H1 (cell line): ENCODE data around the gene NCAM1. TPM values are rescaled to one million over a fixed set of nuclear protein-coding genes. Genes with fewer than 3 reads are reported as not detected.

Experiments
- CTCF ChIA-PET: fragments of 300-600 bp; sonication (Branson Sonifier 250); formaldehyde crosslinking; loops from one replicate; lab custom pipeline; 2021; ENCODE audit not compliant: partially characterized antibody; lab: Charles Lee
- POLR2A ChIA-PET: fragments of 300-600 bp; sonication (Branson Sonifier 250); formaldehyde crosslinking; loops from one replicate; lab custom pipeline; 2021; ENCODE audit warnings: inconsistent platforms; ENCODE audit not compliant: partially characterized antibody; lab: Charles Lee
- DNase-seq, 2 experiments: peaks; one replicate each; pipeline versions ENCODE4 v3.0.0 to v3.0.0-alpha.2; 2010 to 2022; ENCODE audit warnings: low spot score in 2 of 2, low read depth in 1 of 2, mixed read lengths in 1 of 2
- FAIRE-seq: peaks from 2 replicates; lab custom pipeline; 2011; peaks lifted over from hg19 to GRCh38; lab: Jason Lieb, UNC
- H2AFZ ChIP-seq: 2 replicates; pipeline ENCODE4 v1.8.1; 2012; ENCODE audit warnings: low read length, inconsistent platforms
- H2AK5ac ChIP-seq: 2 replicates; pipeline ENCODE4 v1.6.1; 2013; ENCODE audit warnings: low read depth, low read length
- H2BK120ac ChIP-seq: replicated peaks from 2 replicates; pipeline ENCODE3; 2013; ENCODE audit warnings: low read depth, low read length, inconsistent platforms
- H2BK12ac ChIP-seq: 2 replicates; pipeline ENCODE4 v1.6.1; 2013; ENCODE audit warnings: low read depth, low read length
- H2BK15ac ChIP-seq: 2 replicates; pipeline ENCODE4 v1.6.1; 2013; ENCODE audit warnings: low read length
- H2BK20ac ChIP-seq: 2 replicates; pipeline ENCODE4 v1.6.1; 2013; ENCODE audit warnings: low read length
- H2BK5ac ChIP-seq: 2 replicates; pipeline ENCODE4 v1.6.1; 2013; ENCODE audit warnings: low read depth, low read length
- H3K14ac ChIP-seq: 2 replicates; pipeline ENCODE4 v1.6.1; 2013; ENCODE audit warnings: inconsistent platforms; ENCODE audit not compliant: insufficient read length
- H3K18ac ChIP-seq: 2 replicates; pipeline ENCODE4 v1.6.1; 2013; ENCODE audit warnings: low read length; ENCODE audit errors: extremely low read depth
- H3K23ac ChIP-seq: 2 replicates; pipeline ENCODE4 v1.6.1; 2013; ENCODE audit warnings: inconsistent platforms; ENCODE audit not compliant: insufficient read length
- H3K23me2 ChIP-seq: 2 replicates; pipeline ENCODE4 v1.6.1; 2013; ENCODE audit warnings: low read depth, low read length
- H3K27ac ChIP-seq: 2 replicates; pipeline ENCODE4 v1.6.1; 2011; ENCODE audit warnings: low read depth, low read length, inconsistent platforms
- H3K27me3 ChIP-seq, 4 experiments: replicated peaks in 1 of 4; 1 replicate in 1 of 4; 2 replicates in 3 of 4; pipeline versions ENCODE4 v1.6.1 to v1.8.1; 2011 to 2013; ENCODE audit warnings: low read length in 3 of 4, mild to moderate bottlenecking in 3 of 4, inconsistent platforms in 2 of 4, mixed read lengths in 2 of 4, moderate library complexity in 1 of 4; ENCODE audit not compliant: control insufficient read depth in 3 of 4, insufficient read depth in 3 of 4; ENCODE audit errors: extremely low read depth in 1 of 4
- H3K36me3 ChIP-seq, 4 experiments: 2 replicates each; pipeline versions ENCODE4 v1.6.1 to v1.8.1; 2011 to 2013; ENCODE audit warnings: mild to moderate bottlenecking in 4 of 4, low read length in 3 of 4, moderate library complexity in 2 of 4, control low read depth in 1 of 4, inconsistent platforms in 1 of 4; ENCODE audit not compliant: insufficient read depth in 4 of 4, control insufficient read depth in 2 of 4
- H3K4ac ChIP-seq: replicated peaks from 2 replicates; pipeline ENCODE3; 2013; ENCODE audit warnings: low read length, low read depth, mixed read lengths, inconsistent platforms; ENCODE audit not compliant: insufficient read length
- H3K4me1 ChIP-seq, 4 experiments: replicated peaks in 1 of 4; 1 replicate in 1 of 4; 2 replicates in 3 of 4; pipeline versions ENCODE4 v1.6.1 to v1.8.1; 2011 to 2013; ENCODE audit warnings: low read length in 3 of 4, inconsistent platforms in 2 of 4, mixed read lengths in 1 of 4; ENCODE audit not compliant: insufficient read depth in 4 of 4, control insufficient read depth in 3 of 4
- H3K4me2 ChIP-seq, 2 experiments: 2 replicates each; pipeline versions ENCODE4 v1.6.1 to v1.8.1; 2011 to 2013; ENCODE audit warnings: low read depth in 2 of 2, low read length in 2 of 2, control low read depth in 1 of 2, inconsistent platforms in 1 of 2, mild to moderate bottlenecking in 1 of 2; ENCODE audit not compliant: insufficient read depth in 1 of 2
- H3K4me3 ChIP-seq, 4 experiments: fragments of 200-600, 300-600 bp in 1 of 4; sonication (generic), shearing (Covaris generic), sonication (Bioruptor Twin) in 1 of 4; 2 replicates each; pipeline versions ENCODE4 v1.5.1 to v1.8.1; 2011 to 2016; ENCODE audit warnings: low read length in 4 of 4, low read depth in 3 of 4, control low read depth in 2 of 4, inconsistent platforms in 2 of 4, mild to moderate bottlenecking in 2 of 4, mixed read lengths in 1 of 4, moderate library complexity in 1 of 4; ENCODE audit not compliant: insufficient read depth in 2 of 4; ENCODE audit errors: extremely low read depth in 1 of 4
- H3K56ac ChIP-seq: replicated peaks from 2 replicates; pipeline ENCODE3; 2013; ENCODE audit warnings: low read depth, mild to moderate bottlenecking, mixed read lengths, low read length, inconsistent platforms; ENCODE audit not compliant: insufficient read length
- H3K79me1 ChIP-seq: 2 replicates; pipeline ENCODE4 v1.6.1; 2013; ENCODE audit warnings: low read depth, low read length, control low read depth
- H3K79me2 ChIP-seq, 2 experiments: 2 replicates each; pipeline versions ENCODE4 v1.6.1 to v1.8.1; 2012 to 2013; ENCODE audit warnings: low read length in 2 of 2, mild to moderate bottlenecking in 2 of 2, inconsistent platforms in 1 of 2; ENCODE audit not compliant: insufficient read depth in 2 of 2, control insufficient read depth in 1 of 2
- H3K9ac ChIP-seq, 4 experiments: replicated peaks in 1 of 4; 1 replicate in 1 of 4; 2 replicates in 3 of 4; pipeline versions ENCODE4 v1.6.1 to v1.8.1; 2011 to 2013; ENCODE audit warnings: low read depth in 3 of 4, low read length in 3 of 4, control low read depth in 2 of 4, mild to moderate bottlenecking in 2 of 4, moderate library complexity in 2 of 4, inconsistent platforms in 1 of 4; ENCODE audit errors: extremely low read depth in 1 of 4
- H3K9me3 ChIP-seq, 2 experiments: 2 replicates each; pipeline versions ENCODE4 v1.6.1 to v1.8.1; 2012 to 2013; ENCODE audit warnings: mild to moderate bottlenecking in 2 of 2, moderate library complexity in 2 of 2, control low read depth in 1 of 2, inconsistent platforms in 1 of 2, low read depth in 1 of 2, low read length in 1 of 2, mixed read lengths in 1 of 2; ENCODE audit not compliant: insufficient read depth in 2 of 2
- H4K20me1 ChIP-seq, 2 experiments: replicated peaks in 1 of 2; 2 replicates each; pipeline versions ENCODE3 to v1.8.1; 2011 to 2013; ENCODE audit warnings: inconsistent platforms in 2 of 2, low read length in 2 of 2, mild to moderate bottlenecking in 1 of 2; ENCODE audit not compliant: insufficient read depth in 2 of 2, control insufficient read depth in 1 of 2
- H4K5ac ChIP-seq: 2 replicates; pipeline ENCODE4 v1.6.1; 2013; ENCODE audit warnings: low read length, low read depth, mixed read lengths, inconsistent platforms; ENCODE audit not compliant: insufficient read length
- H4K8ac ChIP-seq: 2 replicates; pipeline ENCODE4 v1.8.0; 2013; ENCODE audit warnings: mild to moderate bottlenecking, moderate library complexity, low read length, inconsistent platforms; ENCODE audit not compliant: insufficient read depth; ENCODE audit errors: extremely low read depth
- H4K91ac ChIP-seq: replicated peaks from 2 replicates; pipeline ENCODE3; 2013; ENCODE audit warnings: low read length, mixed read lengths, inconsistent platforms; ENCODE audit not compliant: insufficient read length
- CEBPB ChIP-seq: IDR thresholded peaks from 2 replicates; pipeline ENCODE4 v1.6.1; 2012; ENCODE audit warnings: low read depth, low read length
- CHD2 ChIP-seq: IDR thresholded peaks from 2 replicates; pipeline ENCODE4 v1.6.1; 2012; ENCODE audit warnings: low read length, improper control_type of control experiment
- CREB1 ChIP-seq: IDR thresholded peaks from 2 replicates; pipeline ENCODE4 v1.6.1; 2012; ENCODE audit warnings: inconsistent platforms
- CTBP2 ChIP-seq: IDR thresholded peaks from 2 replicates; pipeline ENCODE4 v1.7.0; 2011; ENCODE audit warnings: borderline replicate concordance, mild to moderate bottlenecking, moderate library complexity, mixed read lengths, low read length; ENCODE audit not compliant: insufficient read depth, insufficient read length
- EZH2 ChIP-seq: fragments of 200-600 bp; sonication (generic); IDR thresholded peaks from 2 replicates; pipeline ENCODE4 v1.7.1; 2012; ENCODE audit warnings: low read depth, mild to moderate bottlenecking, moderate library complexity, low read length, inconsistent platforms; ENCODE audit not compliant: severe bottlenecking
- FOSL1 ChIP-seq: IDR thresholded peaks from 2 replicates; pipeline ENCODE4 v1.6.1; 2011; ENCODE audit warnings: mild to moderate bottlenecking, low read depth, low read length, moderate library complexity; ENCODE audit not compliant: insufficient read depth
- PHF8 ChIP-seq: fragments of 200-600 bp; sonication (generic); conservative IDR thresholded peaks from 2 replicates; pipeline ENCODE4 v1.7.1; 2012; ENCODE audit warnings: low read depth, mild to moderate bottlenecking, inconsistent platforms, low read length, moderate library complexity
- POLR2AphosphoS5 ChIP-seq: IDR thresholded peaks from 2 replicates; pipeline ENCODE4 v1.6.1; 2011; ENCODE audit warnings: low read depth, low read length
- RBBP5 ChIP-seq: IDR thresholded peaks from 2 replicates; pipeline ENCODE4 v1.7.1; 2012; ENCODE audit warnings: low read depth, mild to moderate bottlenecking, inconsistent platforms, low read length, moderate library complexity, borderline replicate concordance
- TAF1 ChIP-seq: IDR thresholded peaks from 2 replicates; pipeline ENCODE4 v1.6.1; 2011; ENCODE audit warnings: mild to moderate bottlenecking, low read depth, low read length
- TBP ChIP-seq: IDR thresholded peaks from 2 replicates; pipeline ENCODE4 v1.6.1; 2011; ENCODE audit warnings: low read depth, low read length, improper control_type of control experiment
- WGBS, 2 experiments: shearing (Covaris generic) in 1 of 2; methylation state at CpG; one replicate each; pipeline versions ENCODE4 v1.1.6 to v1.1.7; 2013 to 2015; ENCODE audit warnings: low lambda C conversion rate in 2 of 2, mixed read lengths in 2 of 2, inconsistent platforms in 1 of 2, low coverage in 1 of 2, missing lambda C conversion rate in 1 of 2; ENCODE audit not compliant: insufficient replicate concordance in 2 of 2, insufficient coverage in 1 of 2, insufficient read length in 1 of 2; ENCODE audit errors: extremely low coverage in 1 of 2, missing lambda C conversion rate in 1 of 2; 5-methylcytosine and 5-hydroxymethylcytosine counted together
- polyA plus RNA-seq, 7 experiments: library from polyadenylated mRNA; depleted of rRNA in 3 of 7; stranded (reverse) in 5 of 7; unstranded in 2 of 7; fragments of >200 nt in 5 of 7; fragments of 200-250 nt in 2 of 7; gene quantifications; 1 replicate in 5 of 7; 2 replicates in 1 of 7; 4 replicates in 1 of 7; pipeline versions ENCODE4 v1.2.1 to v1.2.3, GENCODE V29; 2011 to 2013; ENCODE audit warnings: missing spikeins in 2 of 7, mixed read lengths in 2 of 7
- total RNA-seq: library from RNA; stranded (reverse); fragmentation: NEBNext Ultra II Directional; extraction: Animal tissue kit (Norgen Biotek cat#: 25700); gene quantifications from 2 replicates; pipeline ENCODE4 v1.2.1, GENCODE V29; 2021
- TF ChIP-seq, protein P1 (sequence below): IDR thresholded peaks from 2 replicates; pipeline ENCODE4 v1.6.1; 2012; ENCODE audit warnings: inconsistent platforms

NCAM1 gene
- total and polyA plus RNA-seq, 2 of the 8 experiments (the other 6 are each of a cell fraction or from before 2014, with no cell fraction given) = 3.1 to 4.3 TPM

DNA sequence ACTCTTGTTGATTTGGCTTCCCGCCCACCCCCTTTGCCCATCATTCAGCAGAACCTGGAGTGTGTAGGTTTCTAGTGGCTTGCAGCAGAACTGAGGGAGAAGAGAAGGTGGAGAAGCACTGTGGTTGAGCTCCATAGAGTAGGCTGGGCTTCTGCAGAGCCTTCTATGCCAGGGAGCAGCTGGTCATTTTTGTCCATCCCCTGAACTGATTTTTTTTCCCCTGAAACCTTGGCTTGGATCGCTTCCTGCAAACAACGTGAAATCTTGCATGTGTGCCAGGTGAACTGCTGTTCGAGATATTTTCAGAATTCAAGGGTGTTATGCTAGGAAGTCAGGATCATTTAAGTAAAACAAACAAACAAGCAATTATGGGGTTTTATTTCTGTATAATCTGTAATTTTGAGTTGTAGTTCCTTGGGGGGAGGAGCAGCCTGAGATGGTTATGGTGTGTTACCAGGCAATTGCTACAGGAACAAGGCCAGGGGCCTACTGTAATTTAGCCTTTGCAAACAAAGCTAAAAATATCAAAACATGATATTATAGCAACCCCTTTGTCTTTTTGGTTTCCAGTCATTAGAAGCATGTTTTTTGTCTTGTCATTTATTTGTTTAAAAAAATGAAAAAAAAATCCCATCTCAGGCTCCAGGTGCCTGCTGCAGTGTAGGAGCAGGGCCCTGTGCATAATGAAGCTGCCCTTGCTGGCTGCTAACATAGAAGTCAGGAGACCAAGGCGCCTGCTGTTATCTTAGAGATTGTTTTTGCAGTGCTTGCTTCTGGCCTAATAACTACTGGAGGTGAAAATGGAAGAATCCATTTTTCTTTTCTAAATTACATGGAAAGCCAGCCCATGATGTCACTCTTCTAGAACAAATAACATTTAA lies 200.7 kb downstream of the NCAM1 start:
- no peak overlapping the region for H2AFZ ChIP-seq
- no peak overlapping the region for H3K4ac ChIP-seq
- H3K36me3 ChIP-seq = no peaks in the 10 kb centered on the region
- no peak overlapping the region for H3K9ac ChIP-seq
- no peak overlapping the region for H3K14ac ChIP-seq
- H3K4me2 ChIP-seq = no peak overlapping the region
- no peaks in the 10 kb centered on the region for H3K23me2 ChIP-seq
- no peak overlapping the region for H3K27ac ChIP-seq
- no peak overlapping the region for H3K18ac ChIP-seq
- no peaks in the 10 kb centered on the region for H3K79me1 ChIP-seq
- H2BK15ac ChIP-seq = no peak overlapping the region
- no peak overlapping the region for H4K91ac ChIP-seq
- H2BK12ac ChIP-seq = no peak overlapping the region
- FAIRE-seq = no peak
- H3K56ac ChIP-seq = no peak overlapping the region
- no peak overlapping the region; the same call in 1 of the 2 replicates for H4K8ac ChIP-seq
- H4K5ac ChIP-seq = no peak overlapping the region
- ChIA-PET POLR2A (no interaction called here), CTCF (interaction anchor here (1.0 to 2.3 kb wide), 4 partner anchors 11 to 112 kb away, joined by 3 to 5 read pairs (median 4); no protein-coding TSS in a partner anchor)
- no peaks in the 10 kb centered on the region; a peak in 1 of 7 replicates for H3K27me3 ChIP-seq
- H2AK5ac ChIP-seq = no peak overlapping the region
- H3K4me3 ChIP-seq = no peak overlapping the region
- H2BK120ac ChIP-seq = no peak overlapping the region
- DNase-seq = no peak
- 0 out of 7 replicates have a peak, but pooled peaks cover 0 to 1% (median 0%) of the 10 kb centered on the region in 4 experiments for H3K4me1 ChIP-seq
- no peaks in the 10 kb centered on the region for H3K9me3 ChIP-seq
- no peak overlapping the region for H3K23ac ChIP-seq
- H2BK20ac ChIP-seq = no peak overlapping the region
- H3K79me2 ChIP-seq = no peaks in the 10 kb centered on the region
- 89% methylated on average over 5 of the region's 5 CpGs; no CpG with 5 or more reads in 1 of the 2 experiments for WGBS, 2 experiments
- no peak overlapping the region for H2BK5ac ChIP-seq
- no peaks in the 10 kb centered on the region for H4K20me1 ChIP-seq
- TF ChIP-seq CHD2 (no peak), CEBPB (no peak), POLR2AphosphoS5 (no peak), FOSL1 (no peak), EZH2 (no peak), PHF8 (no peak), CTBP2 (no peak), RBBP5 (no peak), CREB1 (no peak), TAF1 (no peak), TBP (no peak)
- TF ChIP-seq, protein P1, sequence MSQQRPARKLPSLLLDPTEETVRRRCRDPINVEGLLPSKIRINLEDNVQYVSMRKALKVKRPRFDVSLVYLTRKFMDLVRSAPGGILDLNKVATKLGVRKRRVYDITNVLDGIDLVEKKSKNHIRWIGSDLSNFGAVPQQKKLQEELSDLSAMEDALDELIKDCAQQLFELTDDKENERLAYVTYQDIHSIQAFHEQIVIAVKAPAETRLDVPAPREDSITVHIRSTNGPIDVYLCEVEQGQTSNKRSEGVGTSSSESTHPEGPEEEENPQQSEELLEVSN = no peak
